Osteoblast (primary cell): ENCODE measurements around the gene NTM. TPM values are rescaled to one million over a fixed set of nuclear protein-coding genes. Genes with fewer than 3 reads are reported as not detected.

Source experiments
- DNase-seq: peaks from one replicate; pipeline ENCODE4 v3.0.0; 2011; ENCODE audit warnings: low spot score, mixed read lengths; ENCODE audit not compliant: insufficient read length; ENCODE audit errors: missing footprints
- H2AFZ ChIP-seq: 2 replicates; pipeline ENCODE4 v1.6.0; 2011; ENCODE audit warnings: mild to moderate bottlenecking, low read length
- H3K27ac ChIP-seq: 2 replicates; pipeline ENCODE4 v1.5.1; 2011; ENCODE audit warnings: mild to moderate bottlenecking, low read depth, low read length, moderate library complexity
- H3K27me3 ChIP-seq: 2 replicates; pipeline ENCODE4 v1.6.0; 2012; ENCODE audit warnings: mild to moderate bottlenecking, control low read depth, inconsistent platforms, low read length, moderate library complexity; ENCODE audit not compliant: insufficient read depth
- H3K36me3 ChIP-seq: 2 replicates; pipeline ENCODE4 v1.5.1; 2011; ENCODE audit warnings: mild to moderate bottlenecking, low read length, control low read depth, moderate library complexity; ENCODE audit not compliant: insufficient read depth
- H3K4me1 ChIP-seq: 2 replicates; pipeline ENCODE4 v1.5.1; 2011; ENCODE audit warnings: mild to moderate bottlenecking, low read length, control low read depth, moderate library complexity; ENCODE audit not compliant: insufficient read depth
- H3K4me2 ChIP-seq: 2 replicates; pipeline ENCODE4 v1.6.0; 2011; ENCODE audit warnings: mild to moderate bottlenecking, low read length; ENCODE audit not compliant: insufficient read depth
- H3K4me3 ChIP-seq: fragments of 200-600 bp; sonication (generic); 3 replicates; pipeline ENCODE4 v1.5.1; 2012; ENCODE audit warnings: mild to moderate bottlenecking, low read length, inconsistent platforms; ENCODE audit not compliant: insufficient read depth
- H3K79me2 ChIP-seq: 2 replicates; pipeline ENCODE4 v1.6.0; 2012; ENCODE audit warnings: mild to moderate bottlenecking, low read length, control low read depth, inconsistent platforms; ENCODE audit not compliant: insufficient read depth
- H3K9me3 ChIP-seq: 2 replicates; pipeline ENCODE4 v1.5.1; 2011; ENCODE audit warnings: low read depth, low read length, control low read depth
- H4K20me1 ChIP-seq: 2 replicates; pipeline ENCODE4 v1.6.0; 2012; ENCODE audit warnings: mild to moderate bottlenecking, low read length, control low read depth; ENCODE audit not compliant: insufficient read depth
- CTCF ChIP-seq: IDR thresholded peaks from 2 replicates; pipeline ENCODE4 v1.5.1; 2011; ENCODE audit warnings: mild to moderate bottlenecking, low read depth, low read length, moderate library complexity; ENCODE audit errors: extremely low read depth
- total RNA-seq: library from RNA; depleted of rRNA; stranded (reverse); fragments of >200 nt; gene quantifications from 2 replicates; pipeline ENCODE4 v1.2.3, GENCODE V29; 2012

NTM gene
- total RNA-seq, 1 donor, result 48.1 TPM

DNA sequence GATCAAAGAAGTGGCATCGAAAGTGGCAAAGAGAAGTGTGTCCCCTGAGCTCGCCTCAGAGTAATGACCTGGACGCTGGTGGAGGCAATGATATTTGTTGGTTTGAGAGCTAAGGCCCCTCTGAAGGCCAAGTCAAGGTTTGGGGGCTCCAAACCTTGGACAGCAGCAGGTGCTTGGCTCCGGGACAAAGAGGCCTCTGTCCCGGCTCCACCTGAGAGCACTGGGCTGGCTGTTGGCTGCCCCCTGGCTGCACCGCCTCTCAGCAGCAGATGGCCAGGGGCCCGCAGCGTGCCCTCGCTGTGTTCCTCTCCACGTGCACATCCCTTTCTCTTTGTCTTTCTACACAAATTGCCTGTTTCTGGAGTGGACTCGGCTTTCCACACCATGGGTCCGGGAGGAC is 301.3 kb downstream of the NTM start:
- Histone ChIP-seq H3K4me1 (peaks cover 20% of the 10 kb centered on the region), H3K4me3 (no peak overlapping the region), H4K20me1 (no peaks in the 10 kb centered on the region), H3K9me3 (no peaks in the 10 kb centered on the region), H3K36me3 (no peaks in the 10 kb centered on the region), H2AFZ (no peak overlapping the region), H3K27me3 (no peaks in the 10 kb centered on the region), H3K27ac (no peak overlapping the region), H3K79me2 (no peaks in the 10 kb centered on the region), H3K4me2 (no peak overlapping the region)
- peak; percentile 48 for DNase-seq
- no peak for TF ChIP-seq CTCF

GRCh38 chr11:131672191-131672590 is 301.8 kb downstream of the NTM start:
- Histone ChIP-seq H3K4me2 (no peak overlapping the region), H3K36me3 (no peaks in the 10 kb centered on the region), H2AFZ (no peak overlapping the region), H3K4me3 (no peak overlapping the region), H3K4me1 (peaks cover 16% of the 10 kb centered on the region), H4K20me1 (no peaks in the 10 kb centered on the region), H3K27ac (no peak overlapping the region), H3K79me2 (no peaks in the 10 kb centered on the region), H3K27me3 (no peaks in the 10 kb centered on the region), H3K9me3 (no peaks in the 10 kb centered on the region)
- TF ChIP-seq CTCF, result no peak
- DNase-seq, result no peak

DNA sequence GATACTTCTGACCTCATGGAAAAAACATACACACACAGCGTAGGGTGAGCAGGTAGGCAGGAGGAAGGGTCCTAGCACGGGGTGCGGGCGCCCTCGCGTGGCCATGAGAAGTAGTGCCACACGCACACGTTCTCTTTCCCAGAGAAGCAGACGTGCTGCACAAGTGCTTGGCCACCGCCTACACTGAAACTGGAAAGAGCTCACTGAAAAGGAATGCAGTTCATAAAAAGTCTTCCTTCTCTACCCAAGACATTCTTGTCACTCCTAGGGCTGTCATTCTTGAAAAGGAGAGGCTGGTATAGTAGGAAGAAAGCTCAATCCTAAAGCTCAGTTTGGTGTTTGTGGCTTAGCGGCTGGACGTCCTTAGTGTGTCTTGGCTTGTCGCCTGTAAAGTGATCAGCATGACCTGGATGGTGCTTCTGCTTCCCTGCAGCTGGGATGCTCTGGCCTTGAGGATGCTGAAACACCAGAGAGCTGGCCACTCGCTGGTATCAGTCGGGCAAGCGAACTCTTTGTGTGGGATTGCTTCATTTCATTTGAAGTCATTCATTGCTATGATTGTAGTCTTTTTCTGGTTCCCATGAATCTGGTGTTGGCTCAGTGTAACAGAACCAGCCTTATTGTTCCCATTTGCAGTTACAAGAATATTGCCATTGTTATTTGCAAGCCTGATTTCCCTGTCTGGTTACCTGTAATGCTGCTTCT is 303.8 kb downstream of the NTM start:
- Histone ChIP-seq H3K4me2 (peak overlapping the region; percentile 18), H3K9me3 (no peaks in the 10 kb centered on the region), H3K4me1 (peaks cover 15% of the 10 kb centered on the region), H3K27ac (peak overlapping the region; percentile 16), H3K36me3 (no peaks in the 10 kb centered on the region), H3K27me3 (no peaks in the 10 kb centered on the region), H3K4me3 (no peak overlapping the region), H3K79me2 (no peaks in the 10 kb centered on the region), H2AFZ (no peak overlapping the region), H4K20me1 (no peaks in the 10 kb centered on the region)
- TF ChIP-seq CTCF, result peak; percentile 99
- DNase-seq, result peak; percentile 95

- H3K27ac ChIP-seq, result no peak overlapping the region
- peak; percentile 73 for DNase-seq
- H2AFZ ChIP-seq, result no peak overlapping the region
- H3K4me3 ChIP-seq, result no peak overlapping the region
- no peaks in the 10 kb centered on the region for H3K79me2 ChIP-seq
- H3K36me3 ChIP-seq, result no peaks in the 10 kb centered on the region
- no peak overlapping the region for H3K4me2 ChIP-seq
- TF ChIP-seq CTCF, result no peak
- H3K27me3 ChIP-seq, result no peaks in the 10 kb centered on the region
- H4K20me1 ChIP-seq, result no peaks in the 10 kb centered on the region
- H3K4me1 ChIP-seq, result peaks cover 15% of the 10 kb centered on the region
- no peaks in the 10 kb centered on the region for H3K9me3 ChIP-seq
These were observed 304.9 kb downstream of the NTM start for GRCh38 chr11:131675121-131675888.
